PC-9 (cell line): Measurements from ENCODE around the gene GALNT8. TPM values are rescaled to one million over a fixed set of nuclear protein-coding genes. Genes with fewer than 3 reads are reported as not detected.

Source experiments
- BruUV-seq: library from RNA; stranded (reverse); fragments of 400-500 nt; replicated peaks from 2 replicates; lab custom pipeline; 2021; lab: Mats Ljungman, UMichigan
- CTCF ChIA-PET: fragments of 300-600 bp; sonication (Branson Sonifier 250); formaldehyde crosslinking; loops from one replicate; lab custom pipeline; 2022; ENCODE audit warnings: antibody characterized with exemption; lab: Charles Lee
- POLR2A ChIA-PET: fragments of 300-600 bp; sonication (Branson Sonifier 250); formaldehyde crosslinking; loops from one replicate; lab custom pipeline; 2022; ENCODE audit warnings: antibody characterized with exemption; ENCODE audit not compliant: unreplicated experiment; lab: Charles Lee
- DNase-seq, 2 experiments: peaks; one replicate each; pipeline versions ENCODE4 v3.0.0 to v3.0.0-alpha.2; 2015 to 2022; ENCODE audit warnings: mixed read lengths in 1 of 2
- H2AFZ ChIP-seq: fragments of 200-600 bp; sonication (generic); 2 replicates; pipeline ENCODE4 v1.8.1; 2017; ENCODE audit warnings: antibody characterized with exemption
- H3F3A ChIP-seq: fragments of 200-600 bp; sonication (generic); 2 replicates; pipeline ENCODE4 v1.8.1; 2017; ENCODE audit warnings: antibody characterized with exemption, mild to moderate bottlenecking, low read depth; ENCODE audit not compliant: insufficient read depth
- H3K27ac ChIP-seq: fragments of 200-600 bp; sonication (generic); 2 replicates; pipeline ENCODE4 v1.6.1; 2016; ENCODE audit warnings: mixed run types
- H3K27me3 ChIP-seq: fragments of 200-600 bp; sonication (generic); 2 replicates; pipeline ENCODE4 v1.6.1; 2016; ENCODE audit warnings: low read depth, mixed run types; ENCODE audit not compliant: insufficient read depth
- H3K36me3 ChIP-seq: fragments of 200-600 bp; sonication (generic); 2 replicates; pipeline ENCODE4 v1.6.1; 2016; ENCODE audit warnings: low read depth, mixed run types
- H3K4me1 ChIP-seq: fragments of 200-600 bp; sonication (generic); replicated peaks from 2 replicates; pipeline ENCODE4 v1.6.1; 2016; ENCODE audit warnings: mixed run types; ENCODE audit not compliant: insufficient read depth
- H3K4me2 ChIP-seq: fragments of 200-600 bp; sonication (generic); 2 replicates; pipeline ENCODE4 v1.6.1; 2017; ENCODE audit warnings: mixed run types
- H3K4me3 ChIP-seq: fragments of 200-600 bp; sonication (generic); 2 replicates; pipeline ENCODE4 v1.6.1; 2016; ENCODE audit warnings: mixed run types
- H3K79me2 ChIP-seq: fragments of 200-600 bp; sonication (generic); 2 replicates; pipeline ENCODE4 v1.6.1; 2017; ENCODE audit warnings: low read depth, mixed run types
- H3K9me2 ChIP-seq: fragments of 200-600 bp; sonication (generic); 2 replicates; pipeline ENCODE4 v1.8.1; 2017; ENCODE audit warnings: mild to moderate bottlenecking; ENCODE audit not compliant: insufficient read depth
- H3K9me3 ChIP-seq: fragments of 200-600 bp; sonication (generic); 2 replicates; pipeline ENCODE4 v1.8.1; 2016; ENCODE audit warnings: low read depth; ENCODE audit not compliant: insufficient read depth
- H4K20me1 ChIP-seq: fragments of 200-600 bp; sonication (generic); 2 replicates; pipeline ENCODE4 v1.8.1; 2017; ENCODE audit not compliant: insufficient read depth
- CTCF ChIP-seq: fragments of 200-600 bp; sonication (generic); conservative IDR thresholded peaks from 2 replicates; pipeline ENCODE4 v1.6.1; 2017; ENCODE audit warnings: mixed run types, antibody characterized with exemption, mild to moderate bottlenecking, moderate library complexity
- EZH2 ChIP-seq: fragments of 200-600 bp; sonication (generic); IDR thresholded peaks from 2 replicates; pipeline ENCODE4 v1.8.0; 2017; ENCODE audit warnings: antibody characterized with exemption, low read depth
- intact Hi-C: fragments of 100-400 bp; cut with micrococcal nuclease; formaldehyde crosslinking; loops from one replicate; pipeline ENCODE4 v1.10.0; 2022; ENCODE audit not compliant: unreplicated experiment
- total RNA-seq: library from RNA; stranded (reverse); gene quantifications from 2 replicates; pipeline ENCODE4 v1.2.3, GENCODE V29; 2021

Gene GALNT8
- total RNA-seq, 1 experiment from 2014 or later = not detected

GRCh38 chr12:4725057-4725456 is 4.9 kb downstream of the GALNT8 start:
- no peak overlapping the region for H2AFZ ChIP-seq
- H3K9me3 ChIP-seq = no peaks in the 10 kb centered on the region
- H3K27me3 ChIP-seq = peaks cover 91% of the 10 kb centered on the region
- no peak overlapping the region for H3K27ac ChIP-seq
- no peaks in the 10 kb centered on the region for H3K9me2 ChIP-seq
- H3K4me2 ChIP-seq = no peak overlapping the region
- no peaks in the 10 kb centered on the region for H3K79me2 ChIP-seq
- no peaks in the 10 kb centered on the region for H4K20me1 ChIP-seq
- no peaks in the 10 kb centered on the region for H3K36me3 ChIP-seq
- H3F3A ChIP-seq = no peaks in the 10 kb centered on the region
- H3K4me3 ChIP-seq = no peak overlapping the region
- BruUV-seq = no TSS peak
- intact Hi-C loops = no loop called here
- TF ChIP-seq CTCF (no peak), EZH2 (no peak)
- CTCF ChIA-PET = no interaction called here
- POLR2A ChIA-PET = no interaction called here
- H3K4me1 ChIP-seq = no peaks in the 10 kb centered on the region
- no peak for DNase-seq

GRCh38 chr12:4734625-4735340 is 14.6 kb downstream of the GALNT8 start:
- no peak for TF ChIP-seq EZH2
- Histone ChIP-seq H3K36me3 (no peaks in the 10 kb centered on the region), H3K27me3 (peaks cover 72% of the 10 kb centered on the region), H3F3A (no peaks in the 10 kb centered on the region), H3K27ac (no peak overlapping the region), H2AFZ (no peak overlapping the region), H3K79me2 (no peaks in the 10 kb centered on the region), H4K20me1 (no peaks in the 10 kb centered on the region), H3K9me2 (no peaks in the 10 kb centered on the region), H3K4me1 (no peaks in the 10 kb centered on the region), H3K4me3 (no peak overlapping the region), H3K4me2 (no peak overlapping the region), H3K9me3 (no peaks in the 10 kb centered on the region)
- BruUV-seq = no TSS peak
- ChIA-PET CTCF (no interaction called here), POLR2A (no interaction called here)
- intact Hi-C loops = no loop called here
- no peak for DNase-seq

DNA sequence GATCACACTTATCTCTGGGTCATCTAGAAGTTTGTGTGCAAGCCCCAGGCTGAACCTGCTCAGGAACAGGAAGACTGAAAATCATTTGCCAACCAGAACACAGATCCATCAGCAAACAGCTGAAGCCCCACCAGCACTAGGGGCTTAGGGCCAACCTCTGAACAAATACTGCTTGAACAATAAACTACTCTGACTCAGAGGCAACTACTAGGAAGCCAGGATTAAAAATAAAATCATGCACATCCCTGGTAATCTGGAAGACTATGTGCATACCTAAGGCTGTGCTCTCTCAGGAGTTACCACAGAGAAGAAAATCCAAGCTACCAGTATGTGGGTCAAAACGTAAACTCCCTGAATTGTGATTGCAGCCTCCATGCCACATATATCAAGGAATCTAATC is 15.9 kb downstream of the GALNT8 start:
- no peaks in the 10 kb centered on the region for H4K20me1 ChIP-seq
- POLR2A ChIA-PET = no interaction called here
- BruUV-seq = no TSS peak
- peaks cover 73% of the 10 kb centered on the region for H3K27me3 ChIP-seq
- no peak for TF ChIP-seq CTCF
- TF ChIP-seq EZH2 = no peak
- no peak overlapping the region for H2AFZ ChIP-seq
- DNase-seq = no peak
- H3K4me2 ChIP-seq = no peak overlapping the region
- no peaks in the 10 kb centered on the region for H3F3A ChIP-seq
- H3K4me1 ChIP-seq = no peaks in the 10 kb centered on the region
- H3K27ac ChIP-seq = no peak overlapping the region
- no peaks in the 10 kb centered on the region for H3K9me2 ChIP-seq
- no peak overlapping the region for H3K4me3 ChIP-seq
- no peaks in the 10 kb centered on the region for H3K9me3 ChIP-seq
- intact Hi-C loops = no loop called here
- H3K79me2 ChIP-seq = no peaks in the 10 kb centered on the region
- CTCF ChIA-PET = interaction anchor here (0.6 kb wide), 1 partner anchor 29 kb away, joined by 7 read pairs; no protein-coding TSS in a partner anchor
- no peaks in the 10 kb centered on the region for H3K36me3 ChIP-seq
